ENCODE data around the gene SSBP3. TPM values are rescaled to one million over a fixed set of nuclear protein-coding genes. Genes with fewer than 3 reads are reported as not detected.

The SSBP3 gene
- polyA plus RNA-seq, 4 donors: 24.2 to 41.9 (median 32.2) TPM

DNA sequence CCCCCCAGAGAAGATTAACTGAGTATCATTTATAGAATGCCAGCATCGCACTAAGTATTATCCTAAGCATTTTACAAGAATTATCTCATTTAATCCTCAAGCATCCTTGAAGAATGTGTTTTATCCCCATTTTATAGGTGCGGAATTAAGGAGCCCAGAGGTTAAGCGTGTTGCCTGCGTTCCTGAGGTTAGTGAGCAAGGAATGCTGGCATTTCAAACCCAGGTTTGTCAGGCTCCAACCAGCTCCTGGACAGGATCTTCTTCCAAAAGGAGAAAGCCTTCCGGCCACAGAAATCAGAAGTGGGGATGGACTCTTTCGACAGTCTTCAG lies 82.3 kb downstream of the SSBP3 start:
- Histone ChIP-seq H3K27ac (ENCODE audit: low read depth in 1 of 3, low read length in 2 of 3) (peak overlapping the region in 2 of 3 donors; percentile 51 to 66), H3K27me3 (ENCODE audit: control insufficient read depth in 3 of 3, insufficient read depth in 3 of 3, low read length in 3 of 3) (no peaks in the 10 kb centered on the region), H3K4me3 (ENCODE audit: low read depth in 1 of 3, low read length in 3 of 3) (no peak overlapping the region), H3K36me3 (ENCODE audit: control insufficient read depth in 3 of 3, insufficient read depth in 2 of 3, low read depth in 1 of 3, low read length in 3 of 3) (peaks cover 0 to 32% (median 0%) of the 10 kb centered on the region in 3 donors), H3K4me1 (ENCODE audit: control insufficient read depth in 3 of 3, insufficient read depth in 2 of 3, low read depth in 1 of 3, low read length in 2 of 3) (peaks cover 0 to 56% (median 22%) of the 10 kb centered on the region in 3 donors), H3K9me3 (ENCODE audit: control insufficient read depth in 2 of 2, insufficient read depth in 1 of 2, low read depth in 1 of 2, low read length in 1 of 2) (no peaks in the 10 kb centered on the region)
- DNase-seq: no peak
- WGBS, 3 donors: 77 to 85% (median 85%) methylated on average over 6 of the region's 6 CpGs
- no peak for FAIRE-seq

DNA sequence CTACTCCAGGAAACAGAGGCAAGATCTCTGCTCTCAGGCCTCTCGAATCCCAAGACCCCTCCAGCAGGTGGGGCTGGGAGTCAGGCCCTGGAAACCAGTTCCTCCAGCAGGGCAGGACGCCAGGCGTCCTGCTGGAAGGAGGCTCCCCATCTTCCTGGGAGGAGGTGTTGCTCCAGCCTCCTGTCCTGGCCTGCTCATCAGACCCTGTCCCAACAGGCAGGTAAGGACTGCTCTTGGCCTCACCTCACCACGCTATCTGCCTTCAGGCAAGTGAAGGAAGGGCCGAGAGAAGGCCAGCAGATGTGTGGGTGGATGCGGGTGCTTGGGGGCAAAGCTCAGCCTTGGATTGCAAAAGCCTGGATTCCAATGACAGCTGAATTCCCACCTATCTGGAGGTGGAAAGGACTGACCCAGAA lies 82.9 kb downstream of the SSBP3 start:
- H3K4me3 ChIP-seq (ENCODE audit: low read depth in 1 of 3, low read length in 3 of 3): no peak overlapping the region
- H3K9me3 ChIP-seq (ENCODE audit: control insufficient read depth in 2 of 2, insufficient read depth in 1 of 2, low read depth in 1 of 2, low read length in 1 of 2): no peaks in the 10 kb centered on the region
- DNase-seq (peak; percentile 69 to 87), FAIRE-seq (no peak)
- WGBS, 3 donors: 19 to 59% (median 40%) methylated on average over 6 of the region's 6 CpGs
- peaks cover 0 to 55% (median 22%) of the 10 kb centered on the region in 3 donors for H3K4me1 ChIP-seq (ENCODE audit: control insufficient read depth in 3 of 3, insufficient read depth in 2 of 3, low read depth in 1 of 3, low read length in 2 of 3)
- H3K36me3 ChIP-seq (ENCODE audit: control insufficient read depth in 3 of 3, insufficient read depth in 2 of 3, low read depth in 1 of 3, low read length in 3 of 3): peaks cover 0 to 30% (median 0%) of the 10 kb centered on the region in 3 donors
- H3K27me3 ChIP-seq (ENCODE audit: control insufficient read depth in 3 of 3, insufficient read depth in 3 of 3, low read length in 3 of 3): no peaks in the 10 kb centered on the region
- peak overlapping the region in 2 of 3 donors; percentile 12 to 66 for H3K27ac ChIP-seq (ENCODE audit: low read depth in 1 of 3, low read length in 2 of 3)

DNA sequence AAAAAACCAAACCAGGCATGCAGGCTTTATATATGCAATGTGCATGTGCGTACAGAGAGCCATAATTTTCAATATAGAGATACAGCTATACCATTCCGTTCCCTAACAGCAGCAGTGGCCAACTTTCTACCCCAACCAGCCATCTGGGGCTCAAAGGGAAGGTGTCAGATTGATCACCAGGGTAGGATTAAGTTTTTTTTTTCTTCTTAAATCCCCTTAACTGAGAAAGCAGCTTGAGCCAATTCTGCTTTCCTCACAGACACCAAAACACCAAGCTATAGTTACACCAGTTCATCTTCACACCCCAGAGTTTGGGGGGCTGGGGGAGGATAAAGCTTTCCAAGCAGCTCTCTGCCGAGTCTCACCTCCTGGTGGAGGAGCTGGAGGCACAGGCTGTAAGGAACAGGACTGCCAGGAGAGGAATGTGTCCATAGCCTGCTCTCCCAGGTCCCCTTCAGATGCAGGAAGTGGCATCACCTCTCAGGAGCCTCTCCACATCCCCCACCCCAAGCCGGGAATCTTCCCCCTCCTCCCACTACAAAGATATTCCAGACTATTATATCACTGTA lies 87.9 kb downstream of the SSBP3 start:
- WGBS, 3 donors: 85 to 89% (median 87%) methylated on average over 4 of the region's 4 CpGs
- DNase-seq (no peak), FAIRE-seq (no peak)
- Histone ChIP-seq H3K4me3 (ENCODE audit: low read depth in 1 of 3, low read length in 3 of 3) (no peak overlapping the region), H3K27me3 (ENCODE audit: control insufficient read depth in 3 of 3, insufficient read depth in 3 of 3, low read length in 3 of 3) (no peaks in the 10 kb centered on the region), H3K9me3 (ENCODE audit: control insufficient read depth in 2 of 2, insufficient read depth in 1 of 2, low read depth in 1 of 2, low read length in 1 of 2) (no peaks in the 10 kb centered on the region), H3K36me3 (ENCODE audit: control insufficient read depth in 3 of 3, insufficient read depth in 2 of 3, low read depth in 1 of 3, low read length in 3 of 3) (peaks cover 0 to 29% (median 0%) of the 10 kb centered on the region in 3 donors), H3K4me1 (ENCODE audit: control insufficient read depth in 3 of 3, insufficient read depth in 2 of 3, low read depth in 1 of 3, low read length in 2 of 3) (peaks cover 1 to 33% (median 10%) of the 10 kb centered on the region in 3 donors), H3K27ac (ENCODE audit: low read depth in 1 of 3, low read length in 2 of 3) (no peak overlapping the region)

DNA sequence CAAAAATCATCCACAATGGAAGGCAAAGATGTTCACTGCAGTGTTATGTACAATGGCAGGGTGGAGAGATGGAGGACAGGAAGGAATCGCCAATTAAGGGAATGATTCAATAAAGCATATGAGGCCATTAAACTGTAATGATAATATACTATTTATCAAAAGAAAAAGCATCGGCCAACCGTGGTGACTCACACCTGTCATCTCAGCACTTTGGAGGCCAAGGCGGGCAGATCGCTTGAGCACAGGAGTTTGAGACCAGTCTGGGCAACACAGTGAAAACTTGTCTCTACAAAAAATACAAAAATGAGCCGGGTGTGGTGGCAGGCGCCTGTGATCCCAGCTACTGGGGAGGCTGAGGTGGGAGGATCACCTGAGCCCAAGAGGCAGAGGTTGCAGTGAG lies 89.1 kb downstream of the SSBP3 start:
- H3K4me1 ChIP-seq (ENCODE audit: control insufficient read depth in 3 of 3, insufficient read depth in 2 of 3, low read depth in 1 of 3, low read length in 2 of 3): peaks cover 1 to 31% (median 17%) of the 10 kb centered on the region in 3 donors
- peaks cover 0 to 33% (median 0%) of the 10 kb centered on the region in 3 donors for H3K36me3 ChIP-seq (ENCODE audit: control insufficient read depth in 3 of 3, insufficient read depth in 2 of 3, low read depth in 1 of 3, low read length in 3 of 3)
- H3K9me3 ChIP-seq (ENCODE audit: control insufficient read depth in 2 of 2, insufficient read depth in 1 of 2, low read depth in 1 of 2, low read length in 1 of 2): no peaks in the 10 kb centered on the region
- FAIRE-seq (no peak), DNase-seq (peak in 1 of 2 donors; percentile 67)
- H3K27ac ChIP-seq (ENCODE audit: low read depth in 1 of 3, low read length in 2 of 3): no peak overlapping the region
- no peaks in the 10 kb centered on the region for H3K27me3 ChIP-seq (ENCODE audit: control insufficient read depth in 3 of 3, insufficient read depth in 3 of 3, low read length in 3 of 3)
- WGBS, 3 donors: 47 to 72% (median 57%) methylated on average over 7 of the region's 7 CpGs
- H3K4me3 ChIP-seq (ENCODE audit: low read depth in 1 of 3, low read length in 3 of 3): no peak overlapping the region

DNA sequence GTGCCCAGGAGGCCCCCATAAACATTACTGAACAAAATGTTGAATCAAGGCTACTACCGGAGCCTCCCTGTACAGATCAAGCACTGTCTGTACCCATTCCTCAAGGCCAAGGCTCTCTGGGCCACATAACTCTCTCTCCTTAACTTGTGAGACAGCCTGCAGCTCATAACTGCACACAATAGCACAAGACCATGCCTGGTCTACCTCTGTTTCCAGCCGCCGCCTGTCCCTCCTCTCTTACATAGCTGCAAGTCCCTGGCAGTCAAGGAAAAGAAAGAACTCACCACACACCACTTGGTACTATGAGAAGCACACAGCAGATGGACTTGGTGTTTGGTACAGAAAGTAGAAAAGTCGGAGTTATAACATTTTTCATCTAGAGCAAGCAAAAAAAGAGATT lies 91.1 kb downstream of the SSBP3 start:
- whole genome bisulfite sequencing, 3 donors: 76 to 85% (median 79%) methylated on average over 4 of the region's 4 CpGs
- Histone ChIP-seq H3K36me3 (ENCODE audit: control insufficient read depth in 3 of 3, insufficient read depth in 2 of 3, low read depth in 1 of 3, low read length in 3 of 3) (peaks cover 0 to 30% (median 0%) of the 10 kb centered on the region in 3 donors), H3K27me3 (ENCODE audit: control insufficient read depth in 3 of 3, insufficient read depth in 3 of 3, low read length in 3 of 3) (no peaks in the 10 kb centered on the region), H3K27ac (ENCODE audit: low read depth in 1 of 3, low read length in 2 of 3) (peak overlapping the region in 1 of 3 donors; percentile 59), H3K4me1 (ENCODE audit: control insufficient read depth in 3 of 3, insufficient read depth in 2 of 3, low read depth in 1 of 3, low read length in 2 of 3) (peaks cover 1 to 37% (median 21%) of the 10 kb centered on the region in 3 donors), H3K9me3 (ENCODE audit: control insufficient read depth in 2 of 2, insufficient read depth in 1 of 2, low read depth in 1 of 2, low read length in 1 of 2) (no peaks in the 10 kb centered on the region), H3K4me3 (ENCODE audit: low read depth in 1 of 3, low read length in 3 of 3) (no peak overlapping the region)
- no peak for FAIRE-seq
- no peak for DNase-seq

DNA sequence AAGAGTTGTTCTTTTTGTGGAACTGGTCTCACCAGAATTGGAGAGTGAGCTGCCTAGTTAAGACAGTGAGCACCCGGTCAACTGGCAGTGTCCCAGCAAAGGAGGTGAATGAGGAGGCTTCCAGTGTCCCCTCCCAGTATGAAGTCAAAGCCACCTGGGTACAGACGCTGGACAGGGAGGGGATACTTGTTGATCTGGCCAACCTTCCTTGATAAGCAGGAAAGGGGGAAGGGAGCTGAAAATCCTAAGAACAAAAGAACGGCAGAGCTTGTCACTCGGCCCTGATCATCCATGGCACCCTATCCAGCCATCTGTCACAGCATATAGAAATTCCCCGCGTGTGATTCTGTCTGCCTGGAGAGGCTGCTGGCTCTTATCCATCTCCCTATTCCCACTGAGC lies 91.5 kb downstream of the SSBP3 start:
- H3K9me3 ChIP-seq (ENCODE audit: control insufficient read depth in 2 of 2, insufficient read depth in 1 of 2, low read depth in 1 of 2, low read length in 1 of 2): no peaks in the 10 kb centered on the region
- H3K4me3 ChIP-seq (ENCODE audit: low read depth in 1 of 3, low read length in 3 of 3): no peak overlapping the region
- WGBS, 3 donors: 17 to 38% (median 33%) methylated on average over 6 of the region's 6 CpGs
- peaks cover 3 to 37% (median 21%) of the 10 kb centered on the region in 3 donors for H3K4me1 ChIP-seq (ENCODE audit: control insufficient read depth in 3 of 3, insufficient read depth in 2 of 3, low read depth in 1 of 3, low read length in 2 of 3)
- peak overlapping the region in 1 of 3 donors; percentile 59 for H3K27ac ChIP-seq (ENCODE audit: low read depth in 1 of 3, low read length in 2 of 3)
- DNase-seq (peak in 1 of 2 donors; percentile 56), FAIRE-seq (no peak)
- H3K36me3 ChIP-seq (ENCODE audit: control insufficient read depth in 3 of 3, insufficient read depth in 2 of 3, low read depth in 1 of 3, low read length in 3 of 3): peaks cover 0 to 32% (median 0%) of the 10 kb centered on the region in 3 donors
- no peaks in the 10 kb centered on the region for H3K27me3 ChIP-seq (ENCODE audit: control insufficient read depth in 3 of 3, insufficient read depth in 3 of 3, low read length in 3 of 3)

DNA sequence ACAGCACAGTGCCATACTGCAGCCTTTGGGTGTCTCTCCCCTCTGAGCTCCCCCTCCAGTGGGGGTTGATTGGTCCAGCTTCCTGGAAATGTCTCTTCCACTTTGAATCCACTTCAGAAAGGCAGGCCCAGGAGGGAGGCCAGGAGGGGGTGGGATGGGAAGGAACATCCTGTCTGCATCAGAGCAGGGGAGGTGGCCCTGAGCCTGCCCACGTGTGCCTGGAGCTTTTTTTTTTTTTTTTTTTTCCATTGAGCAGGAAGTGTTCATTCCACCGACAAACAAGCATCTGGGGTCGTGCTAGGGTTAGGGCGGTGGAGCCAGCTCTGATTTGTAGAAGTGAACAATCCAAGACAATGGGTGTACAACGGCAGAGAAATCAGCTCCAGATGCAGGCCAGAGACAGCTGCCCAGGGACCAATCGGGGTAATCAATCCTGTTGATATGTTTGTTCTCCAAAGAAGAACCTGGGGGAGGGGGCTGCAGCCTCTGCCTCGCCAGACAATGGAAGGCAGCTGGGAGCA lies 93.3 kb downstream of the SSBP3 start:
- Histone ChIP-seq H3K4me3 (ENCODE audit: low read depth in 1 of 3, low read length in 3 of 3) (no peak overlapping the region), H3K36me3 (ENCODE audit: control insufficient read depth in 3 of 3, insufficient read depth in 2 of 3, low read depth in 1 of 3, low read length in 3 of 3) (peaks cover 0 to 26% (median 0%) of the 10 kb centered on the region in 3 donors), H3K4me1 (ENCODE audit: control insufficient read depth in 3 of 3, insufficient read depth in 2 of 3, low read depth in 1 of 3, low read length in 2 of 3) (peaks cover 3 to 31% (median 21%) of the 10 kb centered on the region in 3 donors), H3K9me3 (ENCODE audit: control insufficient read depth in 2 of 2, insufficient read depth in 1 of 2, low read depth in 1 of 2, low read length in 1 of 2) (no peaks in the 10 kb centered on the region), H3K27me3 (ENCODE audit: control insufficient read depth in 3 of 3, insufficient read depth in 3 of 3, low read length in 3 of 3) (no peaks in the 10 kb centered on the region), H3K27ac (ENCODE audit: low read depth in 1 of 3, low read length in 2 of 3) (peak overlapping the region in 2 of 3 donors; percentile 74 to 82)
- DNase-seq (peak in 1 of 2 donors; percentile 62), FAIRE-seq (no peak)
- WGBS, 3 donors: 37 to 46% (median 42%) methylated on average over 7 of the region's 7 CpGs

DNA sequence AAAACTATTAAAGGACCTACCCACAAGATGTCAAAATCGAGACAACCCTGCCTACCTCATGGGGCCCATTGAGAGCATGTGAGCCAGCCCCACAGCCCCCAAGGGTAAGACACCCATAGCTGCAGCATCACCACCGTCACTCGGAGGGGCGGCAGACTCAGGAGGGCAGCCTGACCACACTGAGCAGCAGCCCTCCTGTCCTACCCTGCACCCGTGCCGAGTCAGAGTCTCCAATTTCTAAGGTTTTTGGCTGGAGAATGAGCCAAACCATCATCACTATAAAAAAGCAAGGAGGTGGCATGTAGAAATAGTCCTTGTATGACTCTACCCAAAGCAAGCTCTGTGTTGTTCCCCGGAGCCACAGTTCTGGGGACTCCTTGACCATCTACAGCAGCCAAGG lies 94.7 kb downstream of the SSBP3 start:
- H3K4me1 ChIP-seq (ENCODE audit: control insufficient read depth in 3 of 3, insufficient read depth in 2 of 3, low read depth in 1 of 3, low read length in 2 of 3): peaks cover 3 to 31% (median 21%) of the 10 kb centered on the region in 3 donors
- WGBS, 3 donors: 90 to 94% (median 93%) methylated on average over 7 of the region's 7 CpGs
- peaks cover 0 to 25% (median 0%) of the 10 kb centered on the region in 3 donors for H3K36me3 ChIP-seq (ENCODE audit: control insufficient read depth in 3 of 3, insufficient read depth in 2 of 3, low read depth in 1 of 3, low read length in 3 of 3)
- no peak overlapping the region for H3K4me3 ChIP-seq (ENCODE audit: low read depth in 1 of 3, low read length in 3 of 3)
- H3K27me3 ChIP-seq (ENCODE audit: control insufficient read depth in 3 of 3, insufficient read depth in 3 of 3, low read length in 3 of 3): no peaks in the 10 kb centered on the region
- FAIRE-seq (no peak), DNase-seq (no peak)
- no peaks in the 10 kb centered on the region for H3K9me3 ChIP-seq (ENCODE audit: control insufficient read depth in 2 of 2, insufficient read depth in 1 of 2, low read depth in 1 of 2, low read length in 1 of 2)
- no peak overlapping the region for H3K27ac ChIP-seq (ENCODE audit: low read depth in 1 of 3, low read length in 2 of 3)
